Fibroblast of upper back skin (primary cell): ENCODE results near the gene UBE2R2.

Experiments
- DNase-seq: peaks from one replicate; pipeline ENCODE4 v3.0.0-alpha.2; 2013

The UBE2R2 gene

DNA sequence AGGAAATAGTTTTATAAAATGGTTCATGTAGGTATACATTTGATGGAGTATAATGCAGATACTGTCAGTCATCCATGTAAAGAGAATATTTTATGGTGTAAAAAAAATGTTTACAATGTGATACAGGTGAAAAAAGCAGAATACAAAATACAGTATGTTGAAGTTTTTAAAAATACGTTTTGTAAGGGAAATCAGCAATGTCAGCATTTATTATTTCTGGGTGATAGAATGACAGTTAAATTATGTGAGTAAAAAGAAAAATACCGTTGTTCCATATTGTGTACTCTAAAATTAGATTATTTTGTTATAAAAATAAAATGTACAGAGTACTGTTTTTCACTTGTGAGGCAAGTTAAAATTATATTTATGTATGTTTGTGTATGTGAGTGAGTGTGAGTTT lies 69.0 kb downstream of the UBE2R2 start:
- no peak for DNase-seq

DNA sequence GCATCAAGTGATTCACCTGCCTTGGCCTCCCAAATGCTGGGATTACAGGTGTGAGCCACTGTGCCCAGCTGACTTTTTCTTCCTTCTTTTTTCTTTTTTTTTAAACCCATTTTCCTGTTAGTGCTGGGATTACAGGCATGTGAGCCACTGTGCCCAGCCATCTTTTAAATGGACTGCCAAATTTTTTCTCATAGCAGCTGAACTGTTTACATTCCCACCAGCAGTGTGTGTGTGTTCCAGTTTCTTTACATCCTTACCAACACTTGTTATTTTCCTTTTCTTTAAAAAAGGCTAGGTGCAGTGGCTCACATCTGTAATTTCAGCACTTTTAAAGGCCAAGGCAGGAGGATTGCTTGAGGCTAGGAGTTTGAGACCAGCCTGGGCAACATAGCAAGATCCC lies 76.9 kb downstream of the UBE2R2 start:
- no peak for DNase-seq

DNA sequence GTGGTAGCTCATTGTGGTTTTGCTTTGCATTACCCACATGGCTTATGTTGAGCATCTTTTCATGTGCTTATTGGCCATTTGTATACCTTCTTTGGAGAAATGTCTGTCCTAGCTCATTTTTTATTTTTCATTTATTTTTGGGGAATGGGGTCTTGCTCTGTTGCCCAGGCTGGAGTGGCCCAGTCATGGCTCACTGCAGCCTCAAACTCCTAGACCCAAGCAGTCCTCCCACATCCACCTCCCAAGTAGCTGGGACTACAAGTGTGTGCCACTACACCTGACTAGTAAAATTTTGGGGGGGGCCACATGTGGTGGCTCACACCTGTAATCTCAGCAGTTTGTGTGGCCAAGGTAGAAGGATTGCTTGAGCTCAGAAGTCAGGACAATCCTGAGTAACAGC lies 77.4 kb downstream of the UBE2R2 start:
- no peak for DNase-seq

DNA sequence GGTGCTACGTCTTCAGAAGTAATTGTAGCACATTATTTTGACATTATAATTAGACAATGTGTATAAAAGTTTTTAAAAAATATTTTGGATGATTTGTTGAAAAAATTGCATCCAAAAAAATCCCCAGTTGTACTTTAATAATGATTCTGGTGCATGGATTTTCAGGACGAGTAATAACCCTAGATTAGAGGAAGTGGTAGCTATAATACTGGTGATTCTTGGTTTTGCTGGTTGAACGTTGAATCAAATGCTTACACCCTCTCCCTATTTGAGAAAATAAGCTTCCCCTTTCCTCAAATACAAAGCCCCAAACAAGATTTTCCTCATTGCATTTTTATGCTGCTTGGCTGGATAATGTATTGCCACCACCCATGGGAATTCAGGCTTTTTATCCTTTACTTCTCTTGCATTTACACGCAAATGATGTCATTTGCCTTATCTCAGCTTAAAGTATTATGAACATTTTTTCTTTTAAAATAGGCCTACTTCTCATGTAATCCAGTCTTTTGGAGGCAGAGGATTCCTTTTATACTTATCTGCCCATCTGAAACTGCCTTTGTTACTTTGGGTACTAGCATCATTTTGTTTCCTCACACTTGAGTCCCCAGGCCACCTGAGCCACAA lies 86.3 kb downstream of the UBE2R2 start:
- no peak for DNase-seq

DNA sequence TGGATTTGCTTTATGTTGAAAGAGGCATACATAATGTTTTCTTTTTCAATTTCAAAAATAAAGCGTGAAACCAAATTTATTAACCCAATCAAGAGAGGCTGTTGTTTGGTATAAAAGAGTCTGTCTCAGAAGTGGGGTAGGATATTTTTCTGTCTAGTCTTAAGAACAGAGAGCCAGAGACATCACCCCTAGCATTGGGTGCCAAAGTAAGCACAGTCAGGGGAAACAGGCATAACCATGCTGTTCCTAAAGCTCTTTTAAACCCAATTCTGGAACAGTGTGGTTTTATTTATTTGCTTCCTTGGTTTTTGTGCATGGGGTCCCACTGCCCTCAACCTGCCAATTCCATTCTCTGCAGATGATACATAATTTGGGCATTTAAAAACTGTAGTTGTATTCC lies 88.2 kb downstream of the UBE2R2 start:
- no peak for DNase-seq

DNA sequence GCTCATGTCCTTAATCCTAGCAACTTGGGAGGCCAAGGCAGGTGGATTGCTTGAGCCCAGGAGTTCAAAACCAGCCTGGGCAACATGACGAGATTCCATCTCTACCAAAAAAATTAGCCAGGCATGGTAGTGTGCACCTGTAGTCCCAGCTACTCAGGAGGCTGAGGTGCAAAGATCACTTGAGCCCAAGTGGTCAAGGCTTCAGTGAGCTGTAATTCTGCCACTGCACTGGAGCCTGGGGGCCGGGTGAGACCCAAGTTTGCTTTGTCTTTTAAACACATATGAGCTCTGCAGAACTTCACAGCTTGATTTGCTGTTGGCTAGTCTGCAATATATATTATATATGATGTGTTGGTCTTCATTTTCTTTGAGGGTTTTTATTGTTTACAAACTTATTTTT lies 89.8 kb downstream of the UBE2R2 start:
- no peak for DNase-seq

DNA sequence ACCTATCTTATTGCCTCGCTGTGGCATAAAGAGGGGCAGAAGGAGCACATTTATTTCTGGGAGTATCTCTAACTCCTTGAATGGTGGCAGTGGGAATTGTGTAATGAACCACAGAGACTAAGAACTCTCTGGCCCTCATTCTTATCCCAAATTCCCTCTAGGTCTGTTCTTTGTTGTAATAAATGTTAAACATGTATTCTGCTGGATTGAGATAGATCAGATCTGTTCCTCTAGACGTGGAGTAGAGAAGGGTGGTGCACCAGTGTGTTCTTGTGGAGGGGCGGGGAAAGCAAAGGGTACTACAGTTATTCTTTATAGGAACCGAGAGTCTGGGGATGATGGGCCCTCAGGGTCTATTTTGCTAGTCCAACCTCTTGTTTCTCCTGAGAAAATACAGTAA lies 90.4 kb downstream of the UBE2R2 start:
- no peak for DNase-seq

DNA sequence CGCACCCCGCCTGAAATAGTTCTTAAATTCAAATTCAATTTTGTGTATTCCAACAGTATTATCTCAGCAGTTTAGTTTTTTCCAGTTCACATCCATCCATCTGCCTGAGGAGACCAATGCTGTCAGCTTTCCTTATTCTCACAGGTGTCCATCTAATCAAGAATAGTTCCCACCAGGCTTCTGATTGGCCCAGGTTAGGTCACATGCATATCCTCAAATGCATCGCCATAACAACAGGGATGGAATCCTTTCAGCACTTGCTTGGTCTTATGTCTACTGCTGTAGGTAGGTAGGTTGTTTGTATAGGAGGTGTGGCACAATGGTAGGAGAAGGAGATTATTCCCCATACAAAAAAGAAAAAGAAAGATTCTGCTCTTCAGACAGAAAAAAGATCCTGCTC lies 91.2 kb downstream of the UBE2R2 start:
- DNase-seq: no peak

DNA sequence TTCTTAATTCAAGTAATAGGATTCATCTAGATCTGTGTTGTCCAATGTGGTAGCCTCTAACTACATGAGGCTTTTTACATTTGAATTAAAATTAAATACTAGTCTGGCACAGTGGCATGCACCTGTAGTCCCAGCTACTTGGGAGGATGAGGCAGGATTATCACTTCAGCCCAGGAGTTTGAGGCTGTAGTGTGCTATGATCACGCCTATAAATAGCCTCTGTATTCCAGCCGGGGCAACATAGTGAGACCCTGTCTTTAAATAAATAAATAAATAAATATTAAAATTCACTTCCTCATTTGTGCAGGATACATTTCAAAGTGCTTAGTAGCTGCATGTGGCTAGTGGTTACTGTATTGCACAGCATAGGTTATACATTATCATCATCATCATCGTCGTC lies 91.8 kb downstream of the UBE2R2 start:
- DNase-seq: no peak

DNA sequence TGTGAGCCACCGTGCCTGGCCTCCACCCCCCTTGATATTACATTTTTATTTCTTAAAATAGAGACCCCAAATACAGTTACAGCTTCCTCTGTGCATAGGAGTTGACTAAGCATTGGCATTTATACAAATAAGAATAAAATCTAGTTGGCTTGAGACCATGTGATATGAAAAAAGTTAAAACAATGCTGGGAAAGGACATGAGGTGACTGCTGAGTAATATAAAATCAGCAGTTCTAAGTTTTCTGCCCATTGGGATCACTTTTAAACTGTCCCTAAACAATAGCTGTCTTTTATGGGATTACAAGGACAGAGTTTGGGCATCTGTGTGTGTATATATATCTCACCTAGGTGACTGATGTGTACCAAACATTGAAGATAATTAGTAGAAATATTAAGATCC lies 96.6 kb downstream of the UBE2R2 start:
- no peak for DNase-seq

DNA sequence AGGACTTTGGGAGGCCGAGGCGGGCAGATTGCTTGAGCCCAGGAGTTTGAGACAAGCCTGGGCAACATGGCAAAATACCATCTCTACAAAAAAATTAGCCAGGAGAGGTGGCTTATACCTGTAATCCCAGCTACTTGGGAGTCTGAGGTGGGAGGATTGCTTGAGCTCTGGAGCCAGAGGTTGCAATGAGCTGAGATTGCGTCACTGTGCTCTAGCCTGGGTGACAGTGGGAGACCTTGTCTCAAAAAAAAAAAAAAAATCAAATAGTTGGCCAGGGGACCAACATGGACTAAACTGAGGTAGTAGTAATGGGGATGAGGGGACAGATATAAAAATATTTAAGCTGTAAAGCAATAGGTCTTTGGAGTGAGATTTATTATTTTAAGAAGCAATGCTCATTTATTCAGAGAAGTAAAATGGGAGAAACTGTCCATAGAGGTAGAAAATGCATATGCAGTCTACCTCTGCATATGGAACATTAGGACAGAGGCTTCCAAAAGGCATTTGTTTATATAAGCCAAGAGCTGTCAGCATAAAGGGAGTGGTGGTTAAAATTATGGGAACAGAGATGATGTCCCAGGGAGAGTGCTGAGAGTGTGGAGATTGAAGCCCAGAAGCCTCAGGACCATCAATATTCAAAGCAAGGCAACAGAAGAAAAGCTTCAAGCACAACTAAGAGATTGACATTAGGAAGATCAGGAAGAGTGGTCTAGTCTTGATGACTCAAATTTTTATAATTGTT lies 98.1 kb downstream of the UBE2R2 start:
- no peak for DNase-seq

DNA sequence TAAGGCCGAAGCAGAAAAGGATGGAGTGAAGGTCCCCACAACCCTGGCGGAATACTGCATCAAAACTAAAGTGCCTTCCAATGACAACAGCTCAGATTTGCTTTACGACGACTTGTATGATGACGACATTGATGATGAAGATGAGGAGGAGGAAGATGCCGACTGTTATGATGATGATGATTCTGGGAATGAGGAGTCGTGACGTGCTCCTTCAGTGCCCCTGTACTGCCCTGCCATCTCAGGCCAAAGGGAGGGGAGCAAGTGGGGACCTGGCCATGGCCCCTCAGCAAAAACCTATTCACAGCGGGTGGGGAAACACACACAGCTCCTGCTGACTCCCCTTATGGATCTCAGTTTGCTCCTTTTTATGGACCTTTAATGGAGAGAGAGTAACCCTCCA lies 100.1 kb downstream of the UBE2R2 start:
- no peak for DNase-seq

DNA sequence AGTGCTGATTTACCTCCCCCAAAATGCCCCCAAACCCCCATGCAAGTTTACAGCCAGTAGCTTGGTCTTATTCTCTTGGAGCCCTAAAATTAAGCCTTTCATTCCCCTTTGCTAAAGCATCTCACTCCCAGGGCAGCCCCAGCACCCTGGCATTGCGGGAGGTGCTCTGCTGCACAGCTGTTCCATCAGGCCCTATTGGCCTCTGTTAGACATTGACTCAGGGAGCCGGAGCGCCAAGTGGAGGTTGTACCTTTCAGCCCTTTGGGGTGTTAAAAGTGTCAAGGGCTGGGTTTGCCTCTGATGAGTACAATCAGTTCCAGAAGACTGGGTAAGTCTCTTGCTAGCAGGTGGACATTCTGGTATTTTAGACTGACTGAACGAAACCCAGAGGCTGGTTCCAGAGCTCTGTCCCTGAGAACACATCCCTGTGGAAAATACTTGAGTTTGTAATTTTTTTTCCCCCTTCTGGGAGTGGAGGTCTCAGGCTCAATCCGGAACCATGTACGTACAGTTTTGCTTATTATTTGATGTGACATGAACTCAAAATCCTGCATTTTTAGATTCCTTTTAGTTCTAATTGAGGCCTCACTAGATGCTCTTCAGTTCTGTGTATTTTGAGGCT lies 102.4 kb downstream of the UBE2R2 start:
- no peak for DNase-seq

DNA sequence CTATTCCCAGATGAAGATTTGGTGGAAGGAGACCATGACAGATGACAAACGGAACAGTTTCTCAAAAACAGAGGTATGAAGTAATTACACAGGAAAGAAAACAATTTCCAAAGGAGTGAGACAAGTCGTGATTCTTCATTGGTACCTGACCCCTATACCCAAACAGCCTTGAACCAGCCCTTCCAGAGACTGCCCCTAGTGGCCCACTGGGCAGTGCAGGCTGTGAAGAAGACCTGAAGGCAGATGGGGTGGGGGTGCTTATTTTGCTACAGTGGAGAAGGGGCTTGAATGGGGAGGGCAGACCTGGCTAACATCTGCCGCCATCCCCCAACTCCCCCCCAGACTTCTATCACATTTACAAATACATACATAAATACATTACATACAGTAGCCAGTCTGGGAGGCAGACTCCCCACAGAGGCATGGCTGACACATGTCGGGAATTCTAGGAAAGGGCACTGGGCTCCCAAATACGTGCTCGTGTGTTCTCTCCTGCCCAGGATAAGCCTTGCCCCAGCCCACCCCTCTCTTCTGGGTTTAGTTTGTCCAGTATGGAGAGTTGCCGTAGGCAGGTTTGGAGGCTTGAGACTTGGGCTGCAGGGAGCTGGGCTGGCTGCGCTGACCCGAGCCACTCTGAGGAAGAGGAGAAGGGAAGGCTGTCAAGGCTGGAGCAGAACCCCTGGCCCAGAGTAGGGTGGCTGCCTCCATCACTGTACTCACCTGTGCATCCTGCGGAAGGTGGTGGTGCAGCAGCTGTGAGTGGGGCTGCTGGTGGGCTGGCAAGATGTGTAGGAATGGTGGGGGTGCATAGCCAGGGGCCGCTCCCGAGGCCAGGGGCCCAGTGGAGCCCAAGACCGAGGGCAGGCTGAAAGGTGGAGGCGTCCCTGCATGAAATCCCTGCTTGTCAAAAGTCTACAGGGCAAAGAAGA lies 105.3 kb downstream of the UBE2R2 start:
- peak; percentile 13 for DNase-seq

DNA sequence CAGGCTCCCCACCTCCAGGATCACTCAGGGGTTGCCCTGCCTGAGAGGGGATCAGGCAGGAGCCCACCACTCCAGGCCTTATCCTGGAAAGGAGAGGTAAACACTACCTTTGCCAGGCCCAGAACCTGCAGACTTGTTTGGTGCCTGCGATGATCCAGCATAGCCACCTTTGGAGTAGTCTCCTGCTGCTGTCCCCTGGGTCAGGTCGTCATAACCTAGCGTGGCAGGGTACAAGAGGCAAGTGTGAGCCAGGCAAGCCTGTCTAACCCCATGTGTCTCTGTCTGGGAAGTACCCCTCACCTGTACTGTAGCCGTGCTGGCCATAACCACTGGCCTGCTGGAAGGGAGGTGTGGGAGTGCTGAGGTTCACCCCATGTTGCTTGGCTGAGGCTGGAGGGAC lies 106.1 kb downstream of the UBE2R2 start:
- no peak for DNase-seq

DNA sequence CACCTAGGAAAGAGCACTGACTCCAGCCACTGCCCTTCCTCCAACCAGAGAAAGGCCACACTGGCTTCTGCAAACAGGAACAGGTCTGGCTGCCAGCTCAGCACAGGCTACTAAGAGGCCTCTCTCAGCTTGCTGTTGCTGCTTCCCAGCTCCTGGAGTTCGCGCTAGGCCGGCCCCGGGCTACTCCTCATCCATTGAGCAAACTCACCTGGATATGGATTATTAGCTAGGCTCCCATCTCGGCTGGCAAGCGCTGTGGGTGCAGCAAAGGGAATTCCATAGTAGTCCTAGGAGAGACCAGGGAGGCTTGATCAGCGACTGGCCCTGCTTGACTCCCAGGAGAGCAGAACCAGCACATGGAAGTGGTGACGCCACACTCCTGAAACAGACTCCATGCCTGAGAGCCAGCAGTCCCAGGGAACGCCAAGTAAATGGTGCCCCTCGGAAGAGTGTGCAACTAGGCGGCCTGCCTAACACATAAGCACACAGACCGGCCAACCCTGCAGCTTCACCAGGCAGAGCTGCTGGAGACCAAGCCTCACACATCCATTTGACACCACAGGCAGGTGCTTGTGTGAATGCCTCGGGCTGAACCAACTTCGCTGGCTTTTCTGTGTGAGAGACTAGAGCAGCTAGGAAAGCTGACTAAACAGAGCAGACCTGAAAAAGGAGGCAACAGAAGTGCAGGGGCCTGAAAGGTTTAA lies 107.2 kb downstream of the UBE2R2 start:
- DNase-seq: no peak

DNA sequence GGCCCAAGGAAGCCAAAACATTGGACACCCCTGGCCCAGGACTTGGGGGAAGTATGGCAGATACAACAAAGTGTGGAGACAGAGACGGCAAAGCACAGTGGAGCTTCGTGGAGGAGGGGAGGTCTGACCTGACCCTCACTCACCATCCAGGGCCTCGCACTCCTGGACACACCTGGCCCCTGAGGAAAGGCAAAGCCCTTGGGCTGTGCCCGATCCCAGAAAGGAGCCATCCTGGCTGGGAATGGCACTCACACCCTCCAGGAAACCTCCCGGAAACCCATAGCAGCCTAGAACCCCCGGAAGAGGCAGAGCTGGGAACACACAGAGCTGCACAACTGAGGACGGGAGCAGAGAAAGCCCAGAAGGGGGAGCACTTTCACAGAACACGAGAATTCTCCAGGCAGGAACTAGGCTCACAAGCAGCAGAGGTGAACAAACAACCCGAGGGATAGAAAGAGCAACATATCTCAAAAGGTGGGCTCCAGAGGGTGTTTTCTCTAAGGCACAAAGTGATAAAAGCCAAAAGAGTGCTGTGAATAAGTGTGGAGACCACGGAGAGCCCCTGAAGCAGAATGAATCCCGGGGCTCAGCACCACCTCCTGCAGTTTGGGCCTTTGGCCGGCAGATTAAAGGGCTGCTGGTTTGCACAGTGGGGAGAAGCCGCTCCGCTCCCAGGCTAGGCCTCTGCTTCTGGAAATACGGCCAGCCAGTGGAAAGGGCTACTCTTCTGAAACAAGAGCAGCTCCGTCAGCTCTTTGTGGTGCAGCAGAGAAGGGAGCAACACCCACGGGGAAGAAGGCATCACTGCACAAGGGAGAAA lies 108.2 kb downstream of the UBE2R2 start:
- DNase-seq: peak; percentile 56

DNA sequence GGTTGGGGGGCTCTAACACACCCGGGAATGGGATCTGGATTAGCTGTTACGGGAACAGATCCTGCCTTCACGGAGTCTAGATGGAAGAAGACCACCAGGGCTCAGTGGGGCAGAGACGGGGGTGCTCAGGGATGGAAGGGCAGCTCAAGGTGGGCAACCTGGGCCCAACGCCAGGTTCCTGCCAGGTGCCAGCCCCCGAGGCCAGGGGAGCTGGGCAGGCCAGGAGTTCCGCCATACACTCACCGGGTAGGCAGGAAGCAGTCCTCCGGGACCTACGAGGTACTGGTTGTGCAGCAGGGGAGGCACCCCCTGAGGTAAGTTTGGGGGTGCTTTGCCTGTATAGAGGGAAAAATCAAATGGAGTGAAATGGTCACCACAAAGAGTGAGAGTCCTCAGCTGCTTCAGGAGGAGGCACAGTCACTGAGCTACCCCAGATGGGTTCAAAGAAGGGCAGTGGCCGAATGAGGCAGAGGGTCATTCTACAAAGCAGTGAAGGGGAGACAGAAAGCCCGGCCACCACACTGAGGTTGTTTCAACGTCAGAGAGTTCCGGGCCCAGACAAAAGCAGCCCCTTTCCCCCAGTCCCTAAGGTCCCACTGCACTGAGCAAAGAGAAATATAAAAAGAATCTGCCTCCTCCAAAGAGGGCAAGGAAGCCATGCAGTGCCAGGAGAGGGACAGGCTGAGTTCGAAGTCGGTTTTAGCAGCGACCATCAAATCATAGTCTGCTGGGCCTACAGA lies 110.0 kb downstream of the UBE2R2 start:
- DNase-seq: no peak

DNA sequence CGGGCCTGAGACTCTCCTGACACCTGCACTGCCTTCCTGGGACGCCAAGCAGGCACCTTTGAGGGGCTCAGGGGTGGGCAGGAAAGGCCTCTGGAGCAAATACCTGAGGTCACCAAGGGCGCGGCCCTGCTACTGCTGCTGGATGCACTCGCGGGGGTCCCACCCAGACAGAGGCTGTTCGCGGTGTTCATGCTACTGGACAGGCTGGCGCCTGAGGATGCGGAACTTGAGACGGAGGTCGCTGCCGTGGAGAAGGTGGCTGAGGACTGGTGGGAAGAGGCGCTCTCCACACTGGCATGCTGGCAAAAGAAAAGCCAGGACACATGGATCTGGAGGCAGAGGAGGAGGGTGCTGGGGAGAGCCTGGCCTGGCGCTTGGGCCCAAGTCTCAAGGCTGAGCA lies 110.7 kb downstream of the UBE2R2 start:
- DNase-seq: no peak

DNA sequence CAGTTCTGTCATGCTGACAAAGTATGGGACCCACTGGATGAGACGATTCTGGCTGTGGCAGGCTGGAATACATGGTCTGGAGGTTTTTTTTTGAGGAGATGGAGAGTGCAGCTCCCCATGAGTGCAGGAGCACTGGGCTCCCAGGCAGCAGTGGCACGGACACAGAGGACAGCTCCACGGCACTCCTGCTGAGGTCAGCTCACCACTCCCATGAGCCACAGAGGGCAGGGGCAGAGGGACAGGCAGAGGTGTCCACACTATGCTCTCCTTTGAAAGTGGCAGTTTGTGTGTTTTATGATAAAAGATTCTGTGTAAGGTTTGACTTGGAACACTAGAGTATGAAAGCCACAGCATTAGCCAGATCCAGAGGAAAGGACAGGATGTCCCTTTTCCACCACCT lies 114.4 kb downstream of the UBE2R2 start:
- no peak for DNase-seq
